ENCODE results near the gene MAPRE2.

Gene MAPRE2

DNA sequence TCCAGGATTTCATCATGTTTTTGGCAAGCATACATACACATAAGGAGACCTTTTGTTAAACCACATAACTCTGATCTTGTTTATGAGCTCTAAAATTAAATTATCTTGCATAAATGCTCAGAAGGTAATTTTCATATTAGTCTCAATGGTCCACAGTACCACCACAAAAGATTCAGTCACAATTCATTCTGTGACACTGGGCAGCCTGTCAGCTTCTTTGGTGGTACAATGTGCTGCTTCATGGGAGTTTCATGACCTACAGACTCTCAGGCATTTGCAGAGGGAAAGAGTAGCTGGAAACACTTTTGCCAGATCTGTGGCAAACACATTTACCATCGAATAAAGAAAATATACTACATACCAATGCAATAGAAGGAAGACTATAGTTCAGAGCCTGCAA is 148.3 kb downstream of the MAPRE2 start:
- no peak for DNase-seq

GRCh38 chr18:35190948-35191697 is 149.9 kb downstream of the MAPRE2 start:
- no peak for DNase-seq

DNA sequence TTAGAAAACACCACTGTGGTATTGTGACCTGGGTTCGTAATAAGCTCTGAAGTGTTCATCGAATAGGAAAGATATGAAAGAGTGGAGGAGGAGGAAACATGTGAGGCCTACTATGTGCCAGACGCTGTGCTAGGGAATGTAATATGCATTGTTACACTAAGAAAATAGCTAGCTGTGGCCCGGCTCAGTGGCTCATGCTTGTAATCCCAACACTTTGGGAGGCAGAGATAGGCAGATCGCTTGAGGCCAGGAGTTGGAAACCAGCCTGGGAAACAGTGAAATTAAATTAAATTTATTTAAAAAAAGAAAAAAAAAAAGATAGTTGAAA is 150.4 kb downstream of the MAPRE2 start:
- DNase-seq, result no peak

DNA sequence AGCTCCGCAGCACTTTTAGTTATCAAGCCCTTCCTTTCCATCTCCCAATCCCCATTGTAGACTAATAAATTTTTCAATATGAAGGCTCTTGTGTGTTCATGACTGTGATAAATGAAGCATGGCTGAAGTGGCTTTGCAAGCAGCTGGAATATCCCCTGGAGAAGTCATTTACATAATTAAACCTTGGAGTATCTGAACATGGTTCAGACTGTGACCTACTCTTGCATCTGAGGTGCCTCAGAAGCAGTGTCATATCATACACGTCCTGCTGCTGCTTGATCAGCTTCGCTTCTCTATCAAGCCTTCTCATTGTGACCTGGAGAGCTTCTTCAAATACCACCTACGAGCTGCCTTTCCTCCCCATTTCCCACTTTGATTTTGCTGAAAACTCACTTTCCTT is 151.2 kb downstream of the MAPRE2 start:
- DNase-seq, result no peak

All from stimulated activated CD4-positive, alpha-beta T cell treated with anti-CD3 and anti-CD28 coated beads, Interleukin-2, amount 100 ng/mL, for 24 hours (primary cell).